Naive thymus-derived CD8-positive, alpha-beta T cell (primary cell): Measurements from ENCODE around the gene RABGGTA. TPM values are rescaled to one million over a fixed set of nuclear protein-coding genes. Genes with fewer than 3 reads are reported as not detected.

Source experiments
- ATAC-seq, 2 donors: fragments of 150-1000 bp; cut with Tn5 transposase in 1 of 2; sonication (Bioruptor Pico), chemical (Tn5 transposase) in 1 of 2; 1 replicate in 1 of 2; 2 replicates in 1 of 2; pipeline ENCODE4 v1.10.0; 2021; ENCODE audit warnings: mild to moderate bottlenecking in 2 of 2, moderate library complexity in 2 of 2
- POLR2A ChIA-PET: fragments of 350-600 bp; sonication (Branson Sonifier 250); formaldehyde crosslinking; loops from one replicate; lab custom pipeline; 2021; ENCODE audit warnings: antibody characterized with exemption; lab: Charles Lee
- DNase-seq, 10 donors: peaks; one replicate each; pipeline versions ENCODE4 v3.0.0 to v3.0.0-alpha.2; 2020 to 2022
- H3K27ac Mint-ChIP-seq, 10 donors: one replicate each; pipeline ENCODE4 v1.8.0; 2020 to 2022; ENCODE audit warnings: mild to moderate bottlenecking in 10 of 10, mixed read lengths in 10 of 10, moderate library complexity in 4 of 10, inconsistent platforms in 1 of 10
- H3K27me3 Mint-ChIP-seq, 5 donors: one replicate each; pipeline ENCODE4 v1.8.0; 2021 to 2022; ENCODE audit warnings: mixed read lengths in 5 of 5
- H3K36me3 Mint-ChIP-seq, 3 donors: one replicate each; pipeline ENCODE4 v1.8.0; 2020 to 2022; ENCODE audit warnings: mixed read lengths in 3 of 3, mild to moderate bottlenecking in 2 of 3, inconsistent platforms in 1 of 3
- H3K4me1 Mint-ChIP-seq, 4 donors: one replicate each; pipeline ENCODE4 v1.8.0; 2021 to 2022; ENCODE audit warnings: mixed read lengths in 4 of 4
- H3K4me3 Mint-ChIP-seq, 10 donors: one replicate each; pipeline ENCODE4 v1.8.0; 2020 to 2022; ENCODE audit warnings: mild to moderate bottlenecking in 10 of 10, mixed read lengths in 10 of 10, moderate library complexity in 6 of 10, inconsistent platforms in 1 of 10
- H3K9me3 Mint-ChIP-seq, 9 donors: one replicate each; pipeline ENCODE4 v1.8.0; 2020 to 2022; ENCODE audit warnings: mixed read lengths in 9 of 9, mild to moderate bottlenecking in 3 of 9, inconsistent platforms in 1 of 9, moderate library complexity in 1 of 9
- polyA plus RNA-seq, 3 donors: library from polyadenylated mRNA; unstranded; fragments of 300-500 nt; fragmentation: Illumina TruSeq; gene quantifications; one replicate each; pipeline ENCODE4 v1.2.3, GENCODE V29; 2021
- total RNA-seq, 8 experiments: library from RNA in 2 of 8; stranded (reverse) in 2 of 8; gene quantifications; one replicate each; pipeline ENCODE4 v1.2.3 and lab custom pipeline; 2021 to 2026

The RABGGTA gene
- total RNA-seq (10 to 100 TPM; 43.3 to 46.5 TPM), polyA plus RNA-seq (10 to 100 TPM; 12.7 to 22.1 (median 20.4) TPM), total RNA-seq (lab: John Stamatoyannopoulos, UW) (22.6 to 38.9 (median 29.7) reads per million in 6 experiments)

GRCh38 chr14:24271134-24271833 lies at the start of gene RABGGTA:
Gene RABGGTA (minus strand): TSS chr14:24271597. CDS start chr14:24271115, 482 bp downstream.
- peak; percentile 86 to 91 for ATAC-seq
- Mint-ChIP-seq H3K36me3 (peaks cover 0 to 24% (median 10%) of the 10 kb centered on the region in 3 donors), H3K4me1 (peaks cover 31 to 45% (median 41%) of the 10 kb centered on the region in 4 donors), H3K9me3 (no peaks in the 10 kb centered on the region), H3K27ac (peak within 1 kb of the TSS; percentile 92 to 100 (median 99)), H3K4me3 (peak within 1 kb of the TSS; percentile 78 to 94 (median 92)), H3K27me3 (no peaks in the 10 kb centered on the region)
- peak; percentile 87 to 98 (median 94) for DNase-seq
- POLR2A ChIA-PET = interaction anchor here (0.6 to 4.1 kb wide), 33 partner anchors 9 to 985 kb away, joined by 3 to 63 read pairs (median 5); partner anchors contain the start of genes CBLN3, CHMP4A, DCAF11 and DHRS1

- Mint-ChIP-seq H3K4me1 (peaks cover 25 to 40% (median 34%) of the 10 kb centered on the region in 4 donors), H3K4me3 (no peak overlapping the region), H3K27ac (peak overlapping the region in 2 of 10 donors; percentile 16 to 22), H3K36me3 (no peaks in the 10 kb centered on the region), H3K27me3 (peaks cover 0 to 6% (median 0%) of the 10 kb centered on the region in 5 donors), H3K9me3 (no peaks in the 10 kb centered on the region)
- DNase-seq = peak in 1 of 10 donors; percentile 22
- POLR2A ChIA-PET = interaction anchor here (1.1 kb wide), 1 partner anchor 75 kb away, joined by 4 read pairs; the partner anchor contains the start of gene TINF2
- no peak for ATAC-seq
Observed at GRCh38 chr14:24317141-24317928, 45.9 kb upstream of the RABGGTA start.

GRCh38 chr14:24316597-24316950 lies 45.2 kb upstream of the RABGGTA start:
- Mint-ChIP-seq H3K9me3 (no peaks in the 10 kb centered on the region), H3K4me1 (peaks cover 31 to 47% (median 42%) of the 10 kb centered on the region in 4 donors), H3K27me3 (peaks cover 0 to 4% (median 0%) of the 10 kb centered on the region in 5 donors), H3K4me3 (no peak overlapping the region), H3K36me3 (no peaks in the 10 kb centered on the region), H3K27ac (no peak overlapping the region)
- ATAC-seq = no peak
- POLR2A ChIA-PET = no interaction called here
- no peak for DNase-seq

GRCh38 chr14:24315807-24316596 lies 44.6 kb upstream of the RABGGTA start:
- no peaks in the 10 kb centered on the region for H3K9me3 Mint-ChIP-seq
- peaks cover 0 to 4% (median 0%) of the 10 kb centered on the region in 5 donors for H3K27me3 Mint-ChIP-seq
- peak overlapping the region in 4 of 10 donors; percentile 22 to 60 (median 35) for H3K27ac Mint-ChIP-seq
- ATAC-seq (no peak), DNase-seq (peak in 1 of 10 donors; percentile 59)
- peak overlapping the region in 2 of 10 donors; percentile 36 to 62 for H3K4me3 Mint-ChIP-seq
- peaks cover 31 to 47% (median 44%) of the 10 kb centered on the region in 4 donors for H3K4me1 Mint-ChIP-seq
- POLR2A ChIA-PET = no interaction called here
- no peaks in the 10 kb centered on the region for H3K36me3 Mint-ChIP-seq

GRCh38 chr14:24315243-24315806 lies 43.9 kb upstream of the RABGGTA start:
- ATAC-seq (no peak), DNase-seq (peak in 1 of 10 donors; percentile 51)
- Mint-ChIP-seq H3K36me3 (no peaks in the 10 kb centered on the region), H3K4me1 (peaks cover 31 to 49% (median 46%) of the 10 kb centered on the region in 4 donors), H3K4me3 (peak overlapping the region in 3 of 10 donors; percentile 26 to 62 (median 44)), H3K27ac (peak overlapping the region in 7 of 10 donors; percentile 18 to 69 (median 48)), H3K9me3 (no peaks in the 10 kb centered on the region), H3K27me3 (peaks cover 0 to 4% (median 0%) of the 10 kb centered on the region in 5 donors)
- POLR2A ChIA-PET = no interaction called here

GRCh38 chr14:24314377-24315193 lies 43.2 kb upstream of the RABGGTA start:
- H3K27ac Mint-ChIP-seq = peak overlapping the region; percentile 1 to 89 (median 70)
- no peaks in the 10 kb centered on the region for H3K9me3 Mint-ChIP-seq
- peak overlapping the region in 9 of 10 donors; percentile 12 to 87 (median 74) for H3K4me3 Mint-ChIP-seq
- H3K4me1 Mint-ChIP-seq = peaks cover 34 to 57% (median 54%) of the 10 kb centered on the region in 4 donors
- H3K36me3 Mint-ChIP-seq = no peaks in the 10 kb centered on the region
- peak in 1 of 10 donors; percentile 30 for DNase-seq
- H3K27me3 Mint-ChIP-seq = peaks cover 0 to 3% (median 0%) of the 10 kb centered on the region in 5 donors
- POLR2A ChIA-PET = interaction anchor here (1.2 to 8.2 kb wide), 4 partner anchors 14 to 99 kb away, joined by 3 to 67 read pairs (median 5); partner anchors contain the start of genes DHRS1, MDP1, NOP9 and TINF2
- no peak for ATAC-seq

GRCh38 chr14:24313913-24314312 lies 42.5 kb upstream of the RABGGTA start:
- Mint-ChIP-seq H3K4me1 (peaks cover 34 to 64% (median 61%) of the 10 kb centered on the region in 4 donors), H3K9me3 (no peaks in the 10 kb centered on the region), H3K27me3 (no peaks in the 10 kb centered on the region), H3K4me3 (peak overlapping the region in 9 of 10 donors; percentile 52 to 87 (median 74)), H3K27ac (peak overlapping the region; percentile 63 to 89 (median 80)), H3K36me3 (no peaks in the 10 kb centered on the region)
- POLR2A ChIA-PET = interaction anchor here (0.7 to 8.2 kb wide), 5 partner anchors 14 to 98 kb away, joined by 3 to 67 read pairs (median 4); partner anchors contain the start of genes DHRS1, MDP1, NOP9 and TINF2
- ATAC-seq (no peak), DNase-seq (peak in 1 of 10 donors; percentile 38)

GRCh38 chr14:24312736-24313507 lies 41.5 kb upstream of the RABGGTA start:
- no peak for ATAC-seq

GRCh38 chr14:24311837-24312615 lies 40.6 kb upstream of the RABGGTA start:
- Mint-ChIP-seq H3K36me3 (peaks cover 0 to 11% (median 0%) of the 10 kb centered on the region in 3 donors), H3K27ac (peak overlapping the region; percentile 77 to 94 (median 89)), H3K4me3 (peak overlapping the region; percentile 77 to 87 (median 82)), H3K27me3 (no peaks in the 10 kb centered on the region), H3K9me3 (no peaks in the 10 kb centered on the region), H3K4me1 (peaks cover 41 to 80% (median 73%) of the 10 kb centered on the region in 4 donors)
- DNase-seq = peak in 2 of 10 donors; percentile 4 to 27
- ATAC-seq = peak in 1 of 2 donors; percentile 7
- POLR2A ChIA-PET = interaction anchor here (1.0 to 8.2 kb wide), 18 partner anchors 9 to 1010 kb away, joined by 3 to 67 read pairs (median 4); partner anchors contain the start of genes ADCY4, CBLN3, DHRS1 and KHNYN

More at GRCh38 chr14:24312736-24313507, 41.5 kb upstream of the RABGGTA start:
- POLR2A ChIA-PET = interaction anchor here (0.6 to 8.2 kb wide), 9 partner anchors 8 to 117 kb away, joined by 3 to 67 read pairs (median 4); partner anchors contain the start of genes ADCY4, CBLN3, DHRS1 and KHNYN
- Mint-ChIP-seq H3K27me3 (no peaks in the 10 kb centered on the region), H3K9me3 (no peaks in the 10 kb centered on the region), H3K4me3 (peak overlapping the region; percentile 57 to 87 (median 82)), H3K27ac (peak overlapping the region; percentile 67 to 94 (median 88)), H3K4me1 (peaks cover 37 to 73% (median 69%) of the 10 kb centered on the region in 4 donors), H3K36me3 (peaks cover 0 to 2% (median 0%) of the 10 kb centered on the region in 3 donors)
- DNase-seq = peak in 5 of 10 donors; percentile 21 to 62 (median 36)
